Naive B cell (primary cell): ENCODE data around the gene GPC3. TPM values are rescaled to one million over a fixed set of nuclear protein-coding genes. Genes with fewer than 3 reads are reported as not detected.

Experiments
- ATAC-seq, 2 donors: fragments of 150-1000 bp; cut with Tn5 transposase; 2 replicates each; pipeline ENCODE4 v1.10.0; 2021; ENCODE audit warnings: low read depth in 2 of 2, mild to moderate bottlenecking in 2 of 2, moderate library complexity in 2 of 2
- DNase-seq: peaks from one replicate; pipeline ENCODE4 v3.0.0; 2022
- H3K27ac Mint-ChIP-seq, 6 donors: one replicate each; pipeline ENCODE4 v1.8.0; 2020 to 2022; ENCODE audit warnings: mild to moderate bottlenecking in 6 of 6, mixed read lengths in 6 of 6, moderate library complexity in 5 of 6, inconsistent platforms in 2 of 6
- H3K27me3 Mint-ChIP-seq, 3 donors: one replicate each; pipeline ENCODE4 v1.8.0; 2021 to 2022; ENCODE audit warnings: mixed read lengths in 3 of 3, mild to moderate bottlenecking in 1 of 3
- H3K36me3 Mint-ChIP-seq, 2 donors: one replicate each; pipeline ENCODE4 v1.8.0; 2020 to 2022; ENCODE audit warnings: mixed read lengths in 2 of 2, inconsistent platforms in 1 of 2, mild to moderate bottlenecking in 1 of 2
- H3K4me1 Mint-ChIP-seq, 3 donors: one replicate each; pipeline ENCODE4 v1.8.0; 2020 to 2022; ENCODE audit warnings: mixed read lengths in 3 of 3, inconsistent platforms in 1 of 3, mild to moderate bottlenecking in 1 of 3, moderate library complexity in 1 of 3
- H3K4me3 Mint-ChIP-seq, 8 donors: one replicate each; pipeline ENCODE4 v1.8.0; 2020 to 2022; ENCODE audit warnings: mild to moderate bottlenecking in 8 of 8, mixed read lengths in 8 of 8, moderate library complexity in 8 of 8, inconsistent platforms in 2 of 8
- H3K9me3 Mint-ChIP-seq, 7 donors: one replicate each; pipeline ENCODE4 v1.8.0; 2020 to 2022; ENCODE audit warnings: mixed read lengths in 7 of 7, mild to moderate bottlenecking in 5 of 7, inconsistent platforms in 2 of 7, moderate library complexity in 1 of 7
- polyA plus RNA-seq, 6 donors: library from polyadenylated mRNA; unstranded; fragments of 300-500 nt; fragmentation: Illumina TruSeq; gene quantifications; one replicate each; pipeline ENCODE4 v1.2.3, GENCODE V29; 2021; ENCODE audit warnings: low read depth in 6 of 6

GPC3 gene
- polyA plus RNA-seq, 6 donors from 2014 or later, result not detected

GRCh38 chrX:133670383-133670782 is 315.0 kb downstream of the GPC3 start:
- DNase-seq (no peak), ATAC-seq (no peak)
- Mint-ChIP-seq H3K9me3 (peaks cover 0 to 2% (median 0%) of the 10 kb centered on the region in 7 donors), H3K4me3 (no peak overlapping the region), H3K27me3 (peaks cover 0 to 8% (median 0%) of the 10 kb centered on the region in 3 donors), H3K4me1 (no peaks in the 10 kb centered on the region), H3K36me3 (no peaks in the 10 kb centered on the region), H3K27ac (no peak overlapping the region)

DNA sequence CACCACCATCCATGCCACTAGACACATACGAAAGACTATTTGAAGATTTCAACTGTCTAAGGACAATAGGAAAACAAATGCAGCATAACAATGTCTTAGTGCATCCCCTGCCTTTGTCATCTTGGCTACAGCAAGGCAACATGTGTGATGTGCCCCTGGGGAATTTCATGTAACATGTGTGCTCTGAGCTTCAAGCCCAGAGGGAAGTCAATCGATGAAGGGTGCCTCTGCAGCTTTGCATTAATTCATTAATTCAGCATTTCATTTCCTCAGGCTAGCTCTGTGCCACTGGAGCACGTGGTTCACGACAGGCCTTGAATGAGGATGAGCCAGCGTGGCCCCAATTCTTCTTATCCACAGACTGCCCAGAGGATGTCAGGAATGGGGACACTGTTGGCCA is 316.2 kb downstream of the GPC3 start:
- Mint-ChIP-seq H3K9me3 (peaks cover 0 to 2% (median 0%) of the 10 kb centered on the region in 7 donors), H3K4me3 (no peak overlapping the region), H3K27me3 (peaks cover 0 to 8% (median 0%) of the 10 kb centered on the region in 3 donors), H3K27ac (peak overlapping the region in 1 of 6 donors; percentile 25), H3K4me1 (no peaks in the 10 kb centered on the region), H3K36me3 (no peaks in the 10 kb centered on the region)
- ATAC-seq (no peak), DNase-seq (no peak)

GRCh38 chrX:133668225-133668931 is 317.0 kb downstream of the GPC3 start:
- no peaks in the 10 kb centered on the region for H3K4me1 Mint-ChIP-seq
- peaks cover 0 to 2% (median 0%) of the 10 kb centered on the region in 7 donors for H3K9me3 Mint-ChIP-seq
- no peak for DNase-seq

DNA sequence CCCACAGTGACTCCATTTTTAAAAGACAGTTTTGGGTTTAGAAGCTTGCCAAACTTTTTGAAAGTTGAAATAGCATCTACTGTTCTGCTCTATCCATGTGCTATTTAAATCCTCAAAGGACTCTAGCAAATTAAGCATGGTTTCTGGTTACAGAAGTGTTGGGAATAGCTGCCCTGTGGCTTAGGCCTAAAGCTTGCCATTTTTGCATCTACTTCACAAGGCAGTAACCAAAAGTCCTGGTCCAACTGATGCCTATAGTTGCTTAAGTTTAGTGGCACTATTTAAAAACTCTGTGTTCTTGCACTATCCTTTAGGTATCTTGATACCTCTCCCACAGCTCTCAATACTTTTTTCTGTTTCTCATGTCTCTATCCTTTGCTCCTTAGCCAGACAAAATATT is 319.1 kb downstream of the GPC3 start:
- no peak for ATAC-seq
- DNase-seq, result no peak
- Mint-ChIP-seq H3K27me3 (peaks cover 0 to 8% (median 0%) of the 10 kb centered on the region in 3 donors), H3K4me3 (no peak overlapping the region), H3K9me3 (peaks cover 0 to 2% (median 0%) of the 10 kb centered on the region in 7 donors), H3K27ac (no peak overlapping the region), H3K36me3 (no peaks in the 10 kb centered on the region), H3K4me1 (no peaks in the 10 kb centered on the region)

More at GRCh38 chrX:133668225-133668931, 317.0 kb downstream of the GPC3 start:
- Mint-ChIP-seq H3K27ac (peak overlapping the region in 1 of 6 donors; percentile 25), H3K4me3 (no peak overlapping the region), H3K36me3 (no peaks in the 10 kb centered on the region), H3K27me3 (peaks cover 0 to 8% (median 0%) of the 10 kb centered on the region in 3 donors)
- no peak for ATAC-seq

GRCh38 chrX:133661962-133662839 is 323.2 kb downstream of the GPC3 start:
- Mint-ChIP-seq H3K27me3 (peaks cover 0 to 8% (median 0%) of the 10 kb centered on the region in 3 donors), H3K4me1 (no peaks in the 10 kb centered on the region), H3K4me3 (no peak overlapping the region), H3K36me3 (no peaks in the 10 kb centered on the region), H3K27ac (no peak overlapping the region), H3K9me3 (no peaks in the 10 kb centered on the region)
- no peak for ATAC-seq
- DNase-seq, result no peak

GRCh38 chrX:133660281-133660680 is 325.1 kb downstream of the GPC3 start:
- Mint-ChIP-seq H3K4me3 (no peak overlapping the region), H3K9me3 (no peaks in the 10 kb centered on the region), H3K36me3 (no peaks in the 10 kb centered on the region), H3K27ac (no peak overlapping the region), H3K4me1 (no peaks in the 10 kb centered on the region), H3K27me3 (peaks cover 0 to 8% (median 0%) of the 10 kb centered on the region in 3 donors)
- DNase-seq (no peak), ATAC-seq (no peak)

- DNase-seq, result no peak
- no peak overlapping the region for H3K4me3 Mint-ChIP-seq
- no peak for ATAC-seq
- H3K9me3 Mint-ChIP-seq, result no peaks in the 10 kb centered on the region
- no peak overlapping the region for H3K27ac Mint-ChIP-seq
- H3K4me1 Mint-ChIP-seq, result no peaks in the 10 kb centered on the region
- no peaks in the 10 kb centered on the region for H3K36me3 Mint-ChIP-seq
- peaks cover 0 to 8% (median 0%) of the 10 kb centered on the region in 3 donors for H3K27me3 Mint-ChIP-seq
Observed at GRCh38 chrX:133658293-133658911, 327.0 kb downstream of the GPC3 start.

GRCh38 chrX:133655275-133656265 is 329.8 kb downstream of the GPC3 start:
- Mint-ChIP-seq H3K9me3 (no peaks in the 10 kb centered on the region), H3K27me3 (peaks cover 0 to 8% (median 0%) of the 10 kb centered on the region in 3 donors), H3K36me3 (no peaks in the 10 kb centered on the region), H3K4me1 (no peaks in the 10 kb centered on the region), H3K4me3 (no peak overlapping the region), H3K27ac (no peak overlapping the region)
- DNase-seq (no peak), ATAC-seq (no peak)

DNA sequence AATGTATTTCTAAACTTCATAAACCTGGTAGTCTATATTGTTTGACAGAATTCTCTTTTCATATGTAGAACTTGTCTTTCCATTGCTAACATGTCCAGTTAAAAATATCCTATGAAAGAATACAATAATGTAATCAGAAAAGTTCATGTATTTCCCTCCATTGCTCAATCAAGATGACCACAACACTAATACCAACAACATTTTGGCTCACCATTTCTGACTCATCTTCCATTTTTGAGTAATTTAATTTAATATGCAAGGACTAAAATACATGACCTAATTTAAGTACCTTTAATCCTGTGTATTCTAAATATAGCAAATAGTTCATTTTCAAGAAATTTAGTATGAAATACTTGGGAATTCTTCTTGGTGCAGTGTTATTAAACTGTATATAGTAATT is 330.6 kb downstream of the GPC3 start:
- H3K9me3 Mint-ChIP-seq, result no peaks in the 10 kb centered on the region
- ATAC-seq (no peak), DNase-seq (no peak)
- peaks cover 0 to 8% (median 0%) of the 10 kb centered on the region in 3 donors for H3K27me3 Mint-ChIP-seq
- H3K27ac Mint-ChIP-seq, result no peak overlapping the region
- no peak overlapping the region for H3K4me3 Mint-ChIP-seq
- no peaks in the 10 kb centered on the region for H3K36me3 Mint-ChIP-seq
- no peaks in the 10 kb centered on the region for H3K4me1 Mint-ChIP-seq

- Mint-ChIP-seq H3K27me3 (no peaks in the 10 kb centered on the region), H3K9me3 (no peaks in the 10 kb centered on the region), H3K27ac (no peak overlapping the region), H3K4me1 (no peaks in the 10 kb centered on the region), H3K36me3 (no peaks in the 10 kb centered on the region), H3K4me3 (no peak overlapping the region)
- ATAC-seq, result no peak
- no peak for DNase-seq
Observed at GRCh38 chrX:133653358-133653757, 332.0 kb downstream of the GPC3 start.

- Mint-ChIP-seq H3K36me3 (no peaks in the 10 kb centered on the region), H3K27me3 (no peaks in the 10 kb centered on the region), H3K4me1 (no peaks in the 10 kb centered on the region), H3K9me3 (no peaks in the 10 kb centered on the region), H3K4me3 (no peak overlapping the region), H3K27ac (no peak overlapping the region)
- no peak for ATAC-seq
- no peak for DNase-seq
Observed at GRCh38 chrX:133652185-133652584, 333.2 kb downstream of the GPC3 start.

GRCh38 chrX:133650239-133650638 is 335.2 kb downstream of the GPC3 start:
- DNase-seq, result no peak
- Mint-ChIP-seq H3K27ac (no peak overlapping the region), H3K27me3 (no peaks in the 10 kb centered on the region), H3K36me3 (no peaks in the 10 kb centered on the region), H3K4me3 (no peak overlapping the region), H3K4me1 (no peaks in the 10 kb centered on the region), H3K9me3 (no peaks in the 10 kb centered on the region)
- ATAC-seq, result no peak

GRCh38 chrX:133649651-133650050 is 335.7 kb downstream of the GPC3 start:
- Mint-ChIP-seq H3K36me3 (no peaks in the 10 kb centered on the region), H3K27ac (no peak overlapping the region), H3K9me3 (no peaks in the 10 kb centered on the region), H3K4me3 (no peak overlapping the region), H3K4me1 (no peaks in the 10 kb centered on the region), H3K27me3 (no peaks in the 10 kb centered on the region)
- ATAC-seq, result no peak
- no peak for DNase-seq
